AG10803 (cell line): ENCODE results near the gene MILR1.
"Not testable (repeated sequence)": the region's sequence is repeated elsewhere in the genome, so short reads cannot be mapped to it uniquely, and the experiment has no call there.

ENCODE experiments used
- DNase-seq: peaks from one replicate; pipeline ENCODE4 v3.0.0; 2010; ENCODE audit warnings: low read depth
- H3K4me3 ChIP-seq: 2 replicates; pipeline ENCODE4 v1.5.1; 2011; ENCODE audit warnings: mild to moderate bottlenecking, low read length, control low read depth
- CTCF ChIP-seq: conservative IDR thresholded peaks from 2 replicates; pipeline ENCODE4 v1.5.1; 2011; ENCODE audit warnings: mild to moderate bottlenecking, low read length, control low read depth, inconsistent platforms

MILR1 gene

GRCh38 chr17:64418506-64419339, 30.2 kb upstream of the MILR1 start:
- peak; percentile 65 for DNase-seq

GRCh38 chr17:64420143-64420670, 28.7 kb upstream of the MILR1 start:
- no peak overlapping the region for H3K4me3 ChIP-seq
- TF ChIP-seq CTCF: peak; percentile 83
- DNase-seq: peak; percentile 79

More at GRCh38 chr17:64418506-64419339, 30.2 kb upstream of the MILR1 start:
- H3K4me3 ChIP-seq: no peak overlapping the region
- TF ChIP-seq CTCF: peak; percentile 75

GRCh38 chr17:64422121-64422520, 26.8 kb upstream of the MILR1 start:
- not testable (repeated sequence) for H3K4me3 ChIP-seq, DNase-seq

GRCh38 chr17:64423881-64424280, 25.0 kb upstream of the MILR1 start:
- no peak overlapping the region for H3K4me3 ChIP-seq
- no peak for TF ChIP-seq CTCF
- peak; percentile 6 for DNase-seq

- TF ChIP-seq CTCF: no peak
Measured at GRCh38 chr17:64424324-64424849, 24.5 kb upstream of the MILR1 start.

GRCh38 chr17:64425191-64425590, 23.7 kb upstream of the MILR1 start:
- no peak overlapping the region for H3K4me3 ChIP-seq
- no peak for DNase-seq
- no peak for TF ChIP-seq CTCF

More at GRCh38 chr17:64424324-64424849, 24.5 kb upstream of the MILR1 start:
- no peak for DNase-seq
- H3K4me3 ChIP-seq: no peak overlapping the region

GRCh38 chr17:64426596-64426995, 22.3 kb upstream of the MILR1 start:
- DNase-seq: no peak
- no peak for TF ChIP-seq CTCF
- no peak overlapping the region for H3K4me3 ChIP-seq
